Tibial artery (tissue), 4 donors: ENCODE results near the gene VOPP1.
A peak's percentile ranks its signal among the peaks of the same experiment; 100 is the strongest.

ENCODE experiments used
- DNase-seq, 2 donors: peaks; one replicate each; pipeline ENCODE4 v3.0.0-alpha.2; 2019
- H3K27ac ChIP-seq, 2 donors: fragments of 200-600 bp; sonication (generic) in 1 of 2; 1 replicate in 1 of 2; 2 replicates in 1 of 2; pipeline ENCODE4 v1.5.1; 2018 to 2019; ENCODE audit warnings: mild to moderate bottlenecking in 1 of 2
- H3K27me3 ChIP-seq, 2 donors: fragments of 200-600 bp; sonication (generic) in 1 of 2; one replicate each; pipeline versions ENCODE4 v1.5.1 to v1.6.0; 2016 to 2019
- H3K36me3 ChIP-seq, 3 donors: fragments of 200-600 bp; sonication (generic) in 2 of 3; one replicate each; pipeline ENCODE4 v1.5.1; 2016 to 2019; ENCODE audit warnings: mild to moderate bottlenecking in 2 of 3
- H3K4me1 ChIP-seq, 4 donors: fragments of 200-600 bp; sonication (generic) in 2 of 4; 1 replicate in 3 of 4; 2 replicates in 1 of 4; pipeline ENCODE4 v1.5.1; 2016 to 2019
- H3K4me3 ChIP-seq, 2 donors: fragments of 200-600 bp; sonication (generic) in 1 of 2; 1 replicate in 1 of 2; 2 replicates in 1 of 2; pipeline ENCODE4 v1.5.1; 2018 to 2019; ENCODE audit warnings: mild to moderate bottlenecking in 2 of 2
- H3K9me3 ChIP-seq, 3 donors: fragments of 200-600 bp; sonication (generic) in 1 of 3; one replicate each; pipeline ENCODE4 v1.5.1; 2016 to 2019
- intact Hi-C: fragments of 100-400 bp; cut with DNase I; formaldehyde crosslinking; loops from one replicate; pipeline ENCODE4 v1.15.0; 2023; ENCODE audit warnings: low total_unique reads
- TF ChIP-seq, protein P1 (sequence below), 2 experiments: fragments of 200-600 bp in 1 of 2; fragments of 450-650 bp in 1 of 2; IDR thresholded peaks; one replicate each; pipeline ENCODE4 v1.5.1; 2017 to 2019; ENCODE audit warnings: antibody characterized with exemption in 2 of 2, mild to moderate bottlenecking in 1 of 2, moderate library complexity in 1 of 2

VOPP1 gene

DNA sequence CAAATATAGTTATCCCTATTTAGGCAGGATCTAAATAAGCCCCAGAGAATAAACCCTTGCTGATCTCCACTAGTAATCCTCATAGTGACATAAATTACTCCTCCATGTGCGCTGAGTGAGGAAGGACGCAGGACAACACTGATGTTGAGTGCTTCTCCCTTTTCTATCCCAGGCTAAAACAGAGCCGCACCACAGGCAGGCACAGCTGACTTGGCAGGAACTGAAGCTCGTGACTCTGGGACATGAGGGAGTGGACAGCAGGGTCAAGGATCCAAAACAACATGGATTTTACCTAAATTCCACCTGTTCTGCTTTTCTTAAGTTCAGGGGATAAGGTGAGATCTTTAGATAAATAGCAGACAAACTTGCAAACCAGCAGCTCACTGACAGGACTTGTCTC, 46.0 kb downstream of the VOPP1 start:
- no peaks in the 10 kb centered on the region for H3K36me3 ChIP-seq
- intact Hi-C loops = no loop called here
- no peak for DNase-seq
- no peak overlapping the region for H3K27ac ChIP-seq
- no peaks in the 10 kb centered on the region for H3K27me3 ChIP-seq
- H3K4me1 ChIP-seq = peaks cover 0 to 32% (median 17%) of the 10 kb centered on the region in 4 donors
- no peak overlapping the region for H3K4me3 ChIP-seq
- TF ChIP-seq, protein P1, sequence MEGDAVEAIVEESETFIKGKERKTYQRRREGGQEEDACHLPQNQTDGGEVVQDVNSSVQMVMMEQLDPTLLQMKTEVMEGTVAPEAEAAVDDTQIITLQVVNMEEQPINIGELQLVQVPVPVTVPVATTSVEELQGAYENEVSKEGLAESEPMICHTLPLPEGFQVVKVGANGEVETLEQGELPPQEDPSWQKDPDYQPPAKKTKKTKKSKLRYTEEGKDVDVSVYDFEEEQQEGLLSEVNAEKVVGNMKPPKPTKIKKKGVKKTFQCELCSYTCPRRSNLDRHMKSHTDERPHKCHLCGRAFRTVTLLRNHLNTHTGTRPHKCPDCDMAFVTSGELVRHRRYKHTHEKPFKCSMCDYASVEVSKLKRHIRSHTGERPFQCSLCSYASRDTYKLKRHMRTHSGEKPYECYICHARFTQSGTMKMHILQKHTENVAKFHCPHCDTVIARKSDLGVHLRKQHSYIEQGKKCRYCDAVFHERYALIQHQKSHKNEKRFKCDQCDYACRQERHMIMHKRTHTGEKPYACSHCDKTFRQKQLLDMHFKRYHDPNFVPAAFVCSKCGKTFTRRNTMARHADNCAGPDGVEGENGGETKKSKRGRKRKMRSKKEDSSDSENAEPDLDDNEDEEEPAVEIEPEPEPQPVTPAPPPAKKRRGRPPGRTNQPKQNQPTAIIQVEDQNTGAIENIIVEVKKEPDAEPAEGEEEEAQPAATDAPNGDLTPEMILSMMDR (IDR thresholded peaks at IDR 0.05) = no peak
- H3K9me3 ChIP-seq = no peaks in the 10 kb centered on the region

DNA sequence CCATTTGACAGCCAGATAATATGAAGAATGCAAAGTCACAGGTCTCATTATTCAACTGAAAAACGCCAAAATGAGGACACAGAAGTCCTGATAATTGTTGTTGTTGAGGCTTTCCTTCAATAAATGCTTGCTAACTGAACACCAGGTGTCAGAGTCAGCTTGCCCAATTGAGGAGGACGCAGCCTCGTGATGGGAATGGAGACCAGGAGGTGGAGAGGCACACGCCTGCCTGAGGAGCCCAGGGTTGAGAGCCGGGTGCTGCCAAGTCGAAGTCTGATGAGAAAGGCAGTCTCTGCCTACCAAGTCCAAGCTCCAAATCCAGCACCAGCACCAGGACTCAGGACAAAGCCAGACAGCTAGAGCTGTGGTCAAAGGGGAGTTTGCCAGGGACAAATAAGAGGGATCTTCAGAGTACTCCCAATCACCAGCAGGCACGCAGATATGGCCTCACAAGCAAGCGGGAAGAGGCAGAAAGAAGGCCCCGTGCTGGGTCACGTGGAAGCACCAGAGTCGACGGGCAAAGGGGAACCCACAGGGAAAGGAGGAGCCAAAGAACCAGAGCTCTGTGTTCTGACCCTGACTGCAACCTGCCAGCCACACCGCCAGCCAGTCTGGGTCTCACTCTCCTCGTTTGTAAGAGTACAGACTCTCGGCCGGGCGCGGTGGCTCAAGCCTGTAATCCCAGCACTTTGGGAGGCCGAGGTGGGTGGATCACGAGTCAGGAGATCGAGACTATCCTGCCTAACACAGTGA, 47.6 kb downstream of the VOPP1 start:
- TF ChIP-seq, protein P1 (IDR thresholded peaks at IDR 0.05) = no peak
- DNase-seq = no peak
- Histone ChIP-seq H3K9me3 (no peaks in the 10 kb centered on the region), H3K4me3 (no peak overlapping the region), H3K27ac (no peak overlapping the region), H3K36me3 (peaks cover 0 to 6% (median 0%) of the 10 kb centered on the region in 3 donors), H3K27me3 (no peaks in the 10 kb centered on the region), H3K4me1 (peaks cover 0 to 42% (median 22%) of the 10 kb centered on the region in 4 donors)
- intact Hi-C loops = no loop called here

DNA sequence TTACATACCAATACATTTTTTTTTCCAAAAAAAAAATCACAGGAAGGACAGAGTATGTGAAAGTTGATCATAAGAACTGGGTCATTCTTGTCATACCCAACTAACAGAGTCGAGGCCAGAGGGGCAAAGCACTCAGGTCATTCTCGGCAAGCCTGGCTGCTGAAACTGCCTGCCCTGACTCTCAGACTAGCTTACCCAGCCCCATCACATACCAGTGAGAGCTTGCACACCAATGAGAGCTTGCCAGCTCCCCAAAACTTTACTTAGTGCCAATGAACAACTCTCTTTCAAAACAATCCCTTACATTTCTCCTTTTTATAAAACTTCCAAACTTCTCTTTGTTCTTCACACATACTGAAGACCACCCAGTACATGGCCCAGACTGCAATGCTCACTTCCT, 48.9 kb downstream of the VOPP1 start:
- no peak for DNase-seq
- H3K36me3 ChIP-seq = peaks cover 0 to 8% (median 6%) of the 10 kb centered on the region in 3 donors
- H3K4me1 ChIP-seq = peaks cover 0 to 42% (median 22%) of the 10 kb centered on the region in 4 donors
- TF ChIP-seq, protein P1 (IDR thresholded peaks at IDR 0.05) = no peak
- H3K27me3 ChIP-seq = no peaks in the 10 kb centered on the region
- no peaks in the 10 kb centered on the region for H3K9me3 ChIP-seq
- H3K27ac ChIP-seq = peak overlapping the region in 1 of 2 donors; percentile 52
- intact Hi-C loops = no loop called here
- H3K4me3 ChIP-seq = no peak overlapping the region

DNA sequence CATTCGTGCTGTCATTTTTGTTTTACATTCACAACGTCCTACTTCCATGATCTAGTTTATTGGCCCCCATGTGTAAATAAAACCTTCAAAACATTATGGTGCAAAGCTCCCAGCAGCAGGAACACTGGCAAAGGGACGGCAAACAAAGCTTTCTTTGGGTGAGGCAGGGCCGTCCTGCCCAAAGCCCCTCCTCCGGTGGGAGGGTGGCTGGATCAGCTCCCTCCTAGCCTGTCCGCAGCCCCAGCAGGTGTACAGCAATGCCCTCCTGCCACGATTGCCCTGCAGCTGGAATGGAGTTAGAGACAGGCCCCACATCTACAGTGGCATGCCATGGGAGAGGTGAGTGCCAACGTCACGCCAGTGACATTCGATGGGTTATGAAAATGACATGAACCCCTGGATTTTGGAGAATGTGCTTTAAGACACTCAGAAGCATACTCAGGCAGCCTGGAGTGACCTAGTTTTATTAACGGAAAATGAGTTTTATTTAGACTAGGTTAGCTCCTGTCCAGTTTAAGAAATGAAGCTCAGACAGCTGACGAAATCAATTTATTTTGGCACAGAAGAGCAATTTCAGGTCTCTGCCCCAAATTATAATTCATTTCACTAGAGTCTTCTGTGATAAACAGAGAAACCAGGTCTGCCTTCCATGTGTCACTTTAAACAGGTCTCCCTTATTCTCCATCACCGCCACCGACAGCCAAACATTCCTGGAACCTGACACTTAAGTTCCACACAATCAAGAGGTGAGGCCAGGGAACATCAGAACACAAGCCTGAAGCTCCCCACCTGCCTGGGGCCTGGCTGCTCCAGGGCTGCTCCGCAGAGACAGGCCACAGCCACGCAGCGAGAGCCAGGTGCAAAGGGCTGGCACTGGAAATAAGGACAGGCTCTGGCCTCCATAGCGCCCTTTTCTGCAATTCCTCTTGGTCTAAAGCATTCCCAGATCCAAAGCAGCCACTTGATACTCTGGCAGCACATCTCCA, 50.1 kb downstream of the VOPP1 start:
- no peaks in the 10 kb centered on the region for H3K27me3 ChIP-seq
- no peak overlapping the region for H3K4me3 ChIP-seq
- H3K9me3 ChIP-seq = no peaks in the 10 kb centered on the region
- peaks cover 0 to 20% (median 14%) of the 10 kb centered on the region in 3 donors for H3K36me3 ChIP-seq
- no peak for DNase-seq
- intact Hi-C loops = no loop called here
- peaks cover 0 to 42% (median 22%) of the 10 kb centered on the region in 4 donors for H3K4me1 ChIP-seq
- TF ChIP-seq, protein P1 (IDR thresholded peaks at IDR 0.05) = no peak
- peak overlapping the region; percentile 52 to 57 for H3K27ac ChIP-seq

DNA sequence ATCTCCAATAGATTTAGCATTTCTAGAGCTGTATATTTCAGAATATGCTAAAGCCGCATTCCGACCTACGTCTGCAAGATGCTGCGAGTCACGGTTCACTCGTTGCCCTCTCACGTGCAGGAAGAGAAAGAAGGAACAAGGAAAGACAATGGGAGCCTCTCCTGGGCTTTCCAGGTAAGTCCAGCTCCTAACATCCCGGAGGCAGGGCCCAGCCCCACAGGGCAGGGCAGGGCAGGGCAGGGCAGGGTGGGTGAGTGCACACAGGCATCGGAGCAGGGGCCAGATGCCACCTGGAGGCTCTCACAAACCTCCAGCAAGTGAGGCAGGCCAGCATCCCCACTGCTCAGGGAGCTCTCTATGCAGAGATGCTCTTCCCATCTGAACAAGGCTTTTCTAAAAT, 50.8 kb downstream of the VOPP1 start:
- intact Hi-C loops = no loop called here
- TF ChIP-seq, protein P1 (IDR thresholded peaks at IDR 0.05) = no peak
- Histone ChIP-seq H3K36me3 (peaks cover 0 to 21% (median 16%) of the 10 kb centered on the region in 3 donors), H3K27ac (peak overlapping the region; percentile 52 to 57), H3K27me3 (no peaks in the 10 kb centered on the region), H3K9me3 (no peaks in the 10 kb centered on the region), H3K4me3 (no peak overlapping the region), H3K4me1 (peaks cover 0 to 43% (median 22%) of the 10 kb centered on the region in 4 donors)
- DNase-seq = no peak
